Epithelial cell of prostate (primary cell): ENCODE measurements around the gene LIPA.

Experiments
- DNase-seq: peaks from one replicate; pipeline ENCODE4 v3.0.0-alpha.2; 2011; ENCODE audit warnings: low read depth, low spot score
- H3K27ac ChIP-seq: fragments of 450-650 bp; 2 replicates; pipeline ENCODE4 v1.5.1; 2017; ENCODE audit warnings: mild to moderate bottlenecking

The LIPA gene

GRCh38 chr10:89242345-89242684 lies 9.3 kb downstream of the LIPA start:
- peak overlapping the region; percentile 59 for H3K27ac ChIP-seq
- DNase-seq = no peak

GRCh38 chr10:89241486-89242344 lies 9.9 kb downstream of the LIPA start:
- DNase-seq = no peak
- peak overlapping the region; percentile 59 for H3K27ac ChIP-seq

GRCh38 chr10:89241026-89241425 lies 10.5 kb downstream of the LIPA start:
- H3K27ac ChIP-seq = peak overlapping the region; percentile 59
- DNase-seq = no peak

- H3K27ac ChIP-seq = no peak overlapping the region
- DNase-seq = no peak
Observed at GRCh38 chr10:89240519-89240918, 11.1 kb downstream of the LIPA start.

GRCh38 chr10:89238956-89239644 lies 12.5 kb downstream of the LIPA start:
- DNase-seq = no peak

GRCh38 chr10:89237849-89238248 lies 13.7 kb downstream of the LIPA start:
- no peak overlapping the region for H3K27ac ChIP-seq
- DNase-seq = no peak

More at GRCh38 chr10:89238956-89239644, 12.5 kb downstream of the LIPA start:
- H3K27ac ChIP-seq = no peak overlapping the region

GRCh38 chr10:89236226-89236797 lies 15.3 kb downstream of the LIPA start:
- DNase-seq = no peak
- H3K27ac ChIP-seq = no peak overlapping the region

- no peak overlapping the region for H3K27ac ChIP-seq
- no peak for DNase-seq
Observed at GRCh38 chr10:89235073-89235798, 16.3 kb downstream of the LIPA start.

- no peak overlapping the region for H3K27ac ChIP-seq
- no peak for DNase-seq
Observed at GRCh38 chr10:89233033-89233432, 18.5 kb downstream of the LIPA start.

GRCh38 chr10:89228962-89229361 lies 22.6 kb downstream of the LIPA start:
- no peak overlapping the region for H3K27ac ChIP-seq
- DNase-seq = no peak

GRCh38 chr10:89228146-89228545 lies 23.4 kb downstream of the LIPA start:
- no peak for DNase-seq
- H3K27ac ChIP-seq = no peak overlapping the region

GRCh38 chr10:89226891-89227290 lies 24.7 kb downstream of the LIPA start:
- no peak overlapping the region for H3K27ac ChIP-seq
- no peak for DNase-seq

- no peak overlapping the region for H3K27ac ChIP-seq
- no peak for DNase-seq
Observed at GRCh38 chr10:89224739-89225443, 26.7 kb downstream of the LIPA start.

GRCh38 chr10:89221919-89222318 lies 29.7 kb downstream of the LIPA start:
- H3K27ac ChIP-seq = no peak overlapping the region
- no peak for DNase-seq

GRCh38 chr10:89219513-89220218 lies 31.9 kb downstream of the LIPA start:
- no peak overlapping the region for H3K27ac ChIP-seq
- DNase-seq = no peak

GRCh38 chr10:89217057-89217990 lies 34.3 kb downstream of the LIPA start:
- H3K27ac ChIP-seq = no peak overlapping the region

GRCh38 chr10:89216056-89216455 lies 35.5 kb downstream of the LIPA start:
- DNase-seq = no peak
- no peak overlapping the region for H3K27ac ChIP-seq

More at GRCh38 chr10:89217057-89217990, 34.3 kb downstream of the LIPA start:
- DNase-seq = no peak

GRCh38 chr10:89215511-89215910 lies 36.1 kb downstream of the LIPA start:
- DNase-seq = no peak
- no peak overlapping the region for H3K27ac ChIP-seq
